Activated CD4-positive, CD25-positive, alpha-beta regulatory T cell treated with anti-CD3 and anti-CD28 coated beads, Interleukin-2, amount 50 U/mL, for 72 hours (primary cell): Measurements from ENCODE around the gene SEPTIN10.
"Not testable (repeated sequence)": the region's sequence is repeated elsewhere in the genome, so short reads cannot be mapped to it uniquely, and the experiment has no call there.

Experiments
- DNase-seq: peaks from one replicate; pipeline ENCODE4 v3.0.0; 2021

The SEPTIN10 gene

DNA sequence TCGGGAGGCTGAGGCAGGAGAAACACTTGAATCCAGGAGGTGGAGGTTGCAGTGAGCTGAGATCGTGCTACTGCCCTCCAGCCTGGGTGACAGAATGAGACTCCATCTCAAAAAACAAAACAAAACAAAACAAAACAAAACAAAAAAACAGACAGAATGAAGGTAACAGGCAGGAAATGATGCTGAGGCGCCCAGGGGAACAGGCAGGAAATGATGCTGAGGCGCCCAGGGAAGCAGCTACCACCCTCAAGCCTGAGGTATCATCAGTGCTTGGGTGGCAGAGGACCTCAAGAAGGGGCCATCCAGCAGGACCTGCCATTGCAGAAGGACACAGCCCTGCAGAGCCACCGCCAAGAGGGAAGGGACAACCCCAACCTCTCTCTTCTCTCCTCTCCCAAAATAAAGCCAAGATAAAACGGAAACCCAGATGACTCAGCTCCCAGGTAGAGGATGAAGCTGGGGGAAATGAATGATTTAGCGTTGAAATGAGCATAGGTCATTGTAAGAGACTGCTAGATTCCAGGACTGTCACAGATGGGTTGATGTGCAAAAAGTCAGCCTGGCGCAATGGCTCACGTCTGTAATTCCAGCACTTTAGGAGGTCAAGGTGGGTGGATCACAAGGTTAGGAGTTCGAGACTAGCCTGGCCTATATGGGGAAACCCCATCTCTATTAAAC lies 19.7 kb upstream of the SEPTIN10 start:
- DNase-seq: no peak

DNA sequence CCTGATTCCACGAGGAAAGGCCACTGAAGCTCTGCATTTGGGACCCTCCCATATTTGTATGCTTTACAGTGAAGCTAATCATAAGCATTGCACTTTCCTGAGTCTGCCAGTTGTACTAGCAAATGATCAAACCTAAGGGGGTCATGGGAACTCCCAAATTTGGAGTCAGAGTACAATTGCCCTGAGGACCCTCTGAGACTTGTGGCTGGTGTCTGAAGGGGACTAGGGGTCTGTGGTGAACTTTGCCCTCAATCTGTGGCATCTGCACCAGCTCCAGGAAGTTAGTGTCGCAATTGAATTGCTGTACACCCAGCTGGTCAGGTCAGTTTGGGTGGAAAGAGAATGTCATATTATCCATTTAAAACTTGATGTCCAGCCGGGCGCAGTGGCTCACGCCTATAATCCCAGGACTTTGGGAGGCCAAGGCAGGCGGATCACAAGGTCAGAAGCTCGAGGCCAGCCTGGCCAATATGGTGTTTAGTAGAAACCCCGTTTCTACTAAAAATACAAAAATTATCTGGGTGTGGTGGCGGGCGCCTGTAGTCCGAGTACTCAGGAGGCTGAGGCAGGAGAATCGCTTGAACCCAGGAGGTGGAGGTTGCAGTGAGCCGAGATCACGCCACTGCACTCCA lies 18.5 kb upstream of the SEPTIN10 start:
- DNase-seq: no peak

DNA sequence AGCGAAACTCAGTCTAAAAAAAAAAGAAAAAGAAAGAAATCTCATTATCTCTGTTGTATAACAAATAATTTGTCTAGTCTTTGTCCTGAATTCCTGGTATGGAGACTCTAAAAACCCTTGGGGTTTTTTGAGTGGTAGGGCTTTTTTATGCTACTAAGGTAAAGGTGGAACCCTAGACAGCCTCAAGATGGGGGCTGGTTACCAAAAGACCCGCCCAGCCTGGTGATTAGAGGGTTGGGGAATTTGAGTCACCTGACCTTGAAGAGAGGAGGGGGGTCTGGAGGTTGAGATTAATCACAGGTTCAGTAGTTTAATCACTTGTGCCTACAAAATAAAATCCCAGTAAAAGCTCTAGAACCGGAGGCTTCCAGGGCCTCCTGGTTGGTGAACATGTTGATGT lies 18.0 kb upstream of the SEPTIN10 start:
- DNase-seq: no peak

DNA sequence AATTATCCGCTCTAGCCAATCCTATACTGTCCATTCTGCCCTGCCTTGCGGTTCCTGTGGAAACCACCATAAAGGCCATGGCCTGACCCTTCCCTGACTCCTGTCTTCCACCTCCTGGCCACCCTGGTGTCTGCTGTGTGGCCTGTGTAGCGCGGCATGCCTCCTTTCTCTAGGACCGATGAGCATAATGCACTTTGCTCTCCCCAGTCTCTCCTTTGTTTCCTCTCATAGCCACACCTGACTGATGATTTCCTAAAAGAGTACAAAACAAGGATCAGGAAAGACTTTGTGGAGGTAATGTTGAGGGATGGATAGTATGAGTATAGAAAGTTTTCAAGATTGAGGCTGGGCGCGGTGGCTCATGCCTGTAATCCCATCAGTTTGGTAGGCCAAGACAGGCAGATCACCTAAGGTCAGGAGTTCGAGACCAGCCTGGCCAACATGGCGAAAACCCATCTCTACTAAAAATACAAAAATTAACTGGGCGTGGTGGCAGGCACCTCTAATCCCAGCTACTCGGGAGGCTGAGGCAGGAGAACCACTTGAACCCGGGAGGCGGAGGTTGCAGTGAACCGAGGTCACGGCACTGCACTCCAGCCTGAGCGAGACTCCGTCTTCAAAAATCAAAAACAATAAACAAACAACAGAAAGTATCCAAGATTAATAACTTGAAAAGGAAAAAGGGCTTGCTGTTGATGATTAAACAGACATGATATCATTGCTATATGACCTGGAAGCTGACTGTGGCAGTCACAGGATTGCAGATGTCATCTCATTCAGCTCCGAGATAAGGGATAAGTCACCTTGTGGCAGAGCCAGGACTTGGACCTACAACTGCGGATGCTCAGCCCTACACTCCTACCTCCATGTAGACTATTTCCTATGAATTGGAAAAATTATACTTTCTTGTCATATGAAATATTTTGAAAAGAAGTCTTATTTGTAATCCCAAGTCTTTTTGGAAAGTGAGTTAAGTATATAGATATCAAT lies 17.0 kb upstream of the SEPTIN10 start:
- no peak for DNase-seq

DNA sequence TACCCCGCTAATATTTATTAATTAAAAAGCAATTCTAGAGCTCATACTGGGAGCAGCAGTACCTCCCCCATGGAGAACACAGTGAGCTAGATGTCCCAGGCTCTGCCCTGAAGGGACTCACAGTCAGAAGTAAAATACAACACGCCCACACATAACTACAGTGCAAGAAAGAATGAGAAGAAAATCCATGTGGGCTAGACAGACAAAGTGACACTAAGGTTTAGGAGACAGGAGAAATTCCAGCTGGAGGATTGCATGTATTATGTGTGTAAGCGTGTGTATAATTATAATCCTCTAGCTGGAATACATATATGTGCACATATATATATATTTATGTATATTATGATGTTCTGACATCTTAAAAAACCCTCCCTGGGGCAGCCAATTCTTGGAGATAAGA lies 16.1 kb upstream of the SEPTIN10 start:
- no peak for DNase-seq

DNA sequence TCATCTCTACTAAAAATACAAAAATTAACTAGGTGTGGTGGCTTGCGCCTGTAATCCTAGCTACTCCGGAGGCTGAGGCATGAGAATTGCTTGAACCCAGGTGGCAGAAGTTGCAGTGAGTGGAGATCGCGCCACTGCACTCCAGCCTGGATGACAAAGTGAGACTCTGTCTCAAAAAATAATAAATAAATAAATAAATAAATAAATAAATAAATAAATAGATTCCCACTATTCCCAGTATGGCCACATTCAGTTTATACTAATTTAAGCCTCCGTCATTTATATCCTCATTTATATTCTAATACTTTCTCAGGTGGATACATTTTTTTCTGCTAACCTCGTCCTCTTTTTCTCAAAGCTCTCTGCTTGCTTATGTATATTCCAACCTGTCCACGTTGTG lies 14.6 kb upstream of the SEPTIN10 start:
- DNase-seq: not testable (repeated sequence)

DNA sequence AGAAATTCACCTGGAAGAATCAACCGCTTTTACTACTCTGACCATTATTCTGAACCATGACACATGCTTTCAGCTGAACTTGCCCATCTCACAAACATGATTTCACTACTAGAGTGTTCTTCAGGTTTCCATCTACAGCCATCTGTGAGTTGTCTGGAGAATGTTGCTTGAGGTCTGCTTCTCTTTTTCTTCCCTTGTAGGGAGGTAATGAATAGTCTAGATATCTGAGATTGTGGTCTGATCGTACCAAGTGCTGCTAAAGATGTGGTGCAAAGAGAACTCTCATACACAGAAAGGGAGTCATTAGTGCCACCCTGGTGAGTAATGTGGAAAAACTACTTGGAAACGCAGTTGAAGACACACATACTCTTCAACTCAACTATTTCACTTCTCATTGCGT lies 10.6 kb upstream of the SEPTIN10 start:
- no peak for DNase-seq

DNA sequence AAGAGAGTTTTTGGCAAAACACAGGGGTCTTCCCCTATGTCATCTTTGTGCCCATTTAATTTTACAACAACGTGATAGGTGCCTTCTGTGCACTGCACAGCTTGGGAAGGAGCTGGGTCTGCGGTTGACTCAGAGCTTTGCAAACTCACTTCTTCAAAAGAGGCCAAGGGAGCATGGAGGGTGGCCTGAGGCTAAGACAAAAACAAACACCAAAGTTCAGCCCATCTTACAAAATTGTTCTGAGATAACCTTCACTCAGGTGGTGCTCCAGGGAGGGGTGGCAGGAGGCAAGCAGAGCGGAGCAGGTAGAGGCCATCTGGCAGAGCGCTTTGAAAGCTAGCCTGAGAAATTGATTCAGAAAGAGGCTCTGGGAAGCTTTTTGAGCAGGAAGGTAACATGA lies 10.2 kb upstream of the SEPTIN10 start:
- DNase-seq: no peak

DNA sequence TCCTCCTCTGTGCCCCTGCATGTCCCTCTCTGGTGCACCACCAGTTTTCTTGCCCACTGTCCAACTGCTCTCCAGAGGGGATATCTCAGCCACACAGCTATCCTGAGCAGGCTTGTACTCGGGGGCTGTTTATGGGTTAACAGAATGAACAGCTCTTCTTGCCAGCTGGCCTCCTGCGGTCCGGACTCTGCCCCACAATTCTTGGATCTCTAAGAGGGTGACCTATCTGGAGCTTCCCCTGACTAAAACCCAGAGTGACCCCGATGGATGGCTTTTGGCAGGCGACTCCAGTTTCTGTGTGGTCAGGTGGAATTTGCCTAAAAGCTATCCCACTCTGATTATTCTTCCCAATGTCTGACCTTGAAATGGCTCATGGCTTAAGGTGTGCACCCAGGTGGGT lies 9.5 kb upstream of the SEPTIN10 start:
- no peak for DNase-seq

DNA sequence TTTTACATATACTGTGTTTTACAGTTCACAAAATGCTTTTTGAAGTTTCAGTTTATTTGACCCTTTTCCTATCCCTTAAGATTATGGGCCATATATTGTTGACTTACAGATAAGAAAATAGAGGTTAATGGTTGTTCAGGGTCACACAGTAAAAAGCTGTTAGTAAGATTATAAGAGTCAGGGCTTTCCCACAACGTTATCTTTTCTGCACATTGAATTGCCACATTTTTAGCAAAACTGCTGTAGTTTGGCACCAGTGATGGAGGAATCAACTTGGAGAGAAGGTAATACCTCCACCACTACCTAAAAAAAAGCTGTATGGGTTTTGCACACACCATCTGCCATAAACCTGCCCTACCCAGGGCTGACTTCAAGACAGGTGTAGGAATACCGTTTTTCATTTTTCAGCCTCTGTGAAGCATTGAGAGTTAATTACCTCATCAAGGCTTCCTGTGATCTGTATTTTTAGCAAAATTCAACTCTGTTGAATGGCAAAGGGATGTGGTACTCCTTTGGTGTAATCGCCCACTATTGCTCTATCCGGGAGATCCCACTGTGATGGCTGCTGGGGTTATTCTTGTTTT lies 5.4 kb upstream of the SEPTIN10 start:
- no peak for DNase-seq

DNA sequence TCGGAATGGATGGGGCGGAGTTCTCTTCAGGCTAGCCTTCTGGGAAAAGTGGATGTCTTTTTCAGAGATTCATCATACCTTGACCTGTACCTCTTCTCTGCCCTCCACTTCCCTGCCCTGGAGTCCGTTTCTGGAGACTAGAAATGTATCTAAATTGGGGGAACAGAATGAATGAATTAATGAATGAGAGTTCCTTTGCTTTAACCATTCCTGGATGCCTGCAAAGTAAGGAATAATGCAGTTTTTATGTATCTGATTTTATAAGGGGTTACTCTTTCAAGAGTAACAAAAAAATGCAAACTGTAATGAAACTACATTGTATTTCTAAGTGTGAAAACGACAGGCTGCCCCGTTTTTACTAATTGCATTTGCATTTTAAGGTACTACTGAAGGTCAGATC lies 2.4 kb upstream of the SEPTIN10 start:
- DNase-seq: no peak

DNA sequence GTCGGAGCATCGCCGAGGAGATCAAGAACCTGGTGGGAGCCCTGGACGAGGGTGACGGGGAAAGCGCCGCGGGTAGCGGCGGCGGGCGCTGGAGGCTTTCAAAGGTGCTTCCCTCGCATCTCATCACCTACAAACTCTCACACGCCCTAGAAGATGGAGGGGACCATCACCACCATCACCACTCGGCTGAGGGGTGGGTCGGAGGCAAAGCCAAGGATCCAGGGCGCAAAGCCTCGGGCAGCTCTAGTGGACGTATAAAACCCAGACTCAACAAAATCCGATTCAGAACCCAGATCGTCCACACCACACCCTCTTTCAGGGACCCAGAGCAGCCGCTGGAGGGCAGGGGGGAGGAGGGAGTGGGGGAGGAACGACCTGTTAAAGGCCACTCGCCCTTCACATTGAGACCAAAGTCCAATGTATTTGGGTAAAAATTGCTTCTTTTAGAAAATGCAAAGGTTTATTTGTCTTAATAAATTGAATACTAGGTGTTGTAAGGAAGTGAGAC lies 1.9 kb upstream of the SEPTIN10 start:
- DNase-seq: no peak

DNA sequence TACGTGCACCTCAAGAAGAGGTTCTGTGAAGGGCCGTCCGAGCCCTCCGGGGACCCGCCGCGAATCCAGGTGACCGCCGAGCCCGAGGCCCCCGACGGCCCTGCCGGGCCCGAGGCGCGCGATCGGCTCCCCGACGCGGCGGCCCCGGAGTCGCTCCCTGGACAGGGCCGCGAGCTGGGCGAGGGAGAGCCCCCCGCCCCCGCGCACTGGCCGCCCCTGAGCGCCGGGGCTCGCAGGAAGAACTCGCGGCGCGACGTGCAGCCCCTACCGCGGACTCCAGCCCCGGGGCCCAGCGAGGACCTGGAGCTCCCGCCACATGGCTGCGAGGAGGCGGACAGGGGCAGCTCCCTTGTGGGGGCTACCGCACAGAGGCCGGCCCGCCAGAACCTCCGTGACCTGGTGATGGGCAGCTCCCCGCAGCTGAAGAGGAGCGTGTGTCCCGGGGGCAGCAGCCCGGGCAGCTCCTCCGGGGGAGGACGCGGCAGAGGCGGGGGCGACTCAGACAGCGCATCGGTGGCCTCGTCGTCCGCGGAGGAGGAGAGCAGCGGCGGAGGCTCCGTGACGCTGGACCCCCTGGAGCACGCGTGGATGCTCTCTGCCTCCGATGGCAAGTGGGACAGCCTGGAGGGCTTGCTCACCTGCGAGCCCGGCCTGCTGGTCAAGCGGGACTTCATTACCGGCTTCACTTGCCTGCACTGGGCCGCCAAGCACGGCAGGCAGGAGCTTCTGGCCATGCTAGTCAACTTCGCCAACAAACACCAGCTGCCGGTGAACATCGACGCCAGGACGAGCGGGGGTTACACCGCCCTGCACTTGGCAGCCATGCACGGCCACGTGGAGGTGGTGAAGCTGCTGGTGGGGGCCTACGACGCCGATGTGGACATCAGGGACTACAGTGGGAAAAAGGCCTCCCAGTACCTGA lies 1.2 kb upstream of the SEPTIN10 start:
- peak; percentile 31 for DNase-seq

DNA sequence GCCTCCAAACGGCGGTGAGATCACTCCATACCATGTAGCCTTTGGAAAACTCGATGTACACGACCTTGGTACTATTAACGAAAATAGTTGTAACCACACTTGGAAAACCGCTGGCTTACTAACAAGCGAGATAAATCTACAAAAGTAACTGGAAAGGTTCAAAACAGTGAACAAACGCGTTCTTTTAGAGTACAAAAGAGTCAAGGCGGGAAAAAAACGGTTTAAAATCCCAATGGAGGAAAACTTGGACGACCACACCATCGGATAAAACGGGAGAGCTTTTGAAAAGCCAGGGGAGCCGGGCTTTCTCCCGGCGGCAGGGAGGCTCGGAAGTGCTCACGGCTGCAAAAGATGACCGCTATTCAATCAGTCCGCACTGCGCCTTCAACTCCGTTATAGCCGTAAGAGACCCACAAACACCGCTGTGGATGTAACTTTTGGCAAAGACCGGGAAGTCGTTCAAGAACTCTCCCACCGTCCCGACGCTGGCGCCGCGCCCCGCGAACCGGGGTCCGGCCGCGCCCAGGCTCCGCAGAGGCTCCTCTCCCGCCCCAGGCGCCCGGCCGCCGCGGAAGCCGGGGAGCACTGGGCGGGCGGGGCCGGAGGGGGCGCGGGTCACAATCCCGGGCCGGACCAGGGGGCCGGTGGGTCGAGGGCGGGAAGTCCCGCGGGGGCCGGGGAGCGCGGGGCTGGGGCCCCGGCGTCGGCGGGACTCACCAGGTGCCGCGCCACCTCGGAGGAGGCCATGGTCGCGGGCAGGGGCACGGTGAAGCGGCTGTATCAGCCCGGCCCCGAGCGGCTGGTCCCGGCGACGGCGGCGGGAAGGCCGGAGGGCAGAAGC lies 465 bp downstream of the SEPTIN10 start:
- DNase-seq: peak; percentile 32

DNA sequence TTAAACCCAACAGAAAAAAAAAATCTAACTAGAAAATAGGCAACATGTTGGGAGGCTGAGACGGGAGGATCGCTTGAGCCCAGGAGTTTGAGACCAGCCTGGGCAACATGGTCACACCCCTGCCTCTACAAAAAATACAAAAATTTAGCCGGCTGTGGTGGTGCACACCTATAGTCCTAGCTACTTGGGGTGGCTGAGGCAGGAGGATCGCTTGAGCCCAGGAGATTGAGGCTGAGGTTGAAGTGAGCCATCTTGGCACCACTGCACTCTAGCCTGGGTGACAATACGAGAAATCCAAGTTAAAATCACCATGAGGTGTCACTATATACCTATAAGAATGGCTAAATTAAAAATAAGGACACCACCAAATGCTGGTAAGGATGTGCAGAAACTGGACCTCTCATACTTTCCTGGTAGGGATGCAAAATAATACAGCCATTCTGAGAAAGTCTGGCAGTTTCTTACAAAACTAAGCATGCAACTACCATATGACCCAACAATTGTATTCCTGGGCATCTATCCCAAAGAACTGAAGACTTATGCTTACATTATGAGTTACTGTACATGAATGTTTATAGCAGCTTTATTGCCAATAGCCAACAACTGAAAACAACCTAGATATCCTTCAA lies 2.2 kb downstream of the SEPTIN10 start:
- no peak for DNase-seq

DNA sequence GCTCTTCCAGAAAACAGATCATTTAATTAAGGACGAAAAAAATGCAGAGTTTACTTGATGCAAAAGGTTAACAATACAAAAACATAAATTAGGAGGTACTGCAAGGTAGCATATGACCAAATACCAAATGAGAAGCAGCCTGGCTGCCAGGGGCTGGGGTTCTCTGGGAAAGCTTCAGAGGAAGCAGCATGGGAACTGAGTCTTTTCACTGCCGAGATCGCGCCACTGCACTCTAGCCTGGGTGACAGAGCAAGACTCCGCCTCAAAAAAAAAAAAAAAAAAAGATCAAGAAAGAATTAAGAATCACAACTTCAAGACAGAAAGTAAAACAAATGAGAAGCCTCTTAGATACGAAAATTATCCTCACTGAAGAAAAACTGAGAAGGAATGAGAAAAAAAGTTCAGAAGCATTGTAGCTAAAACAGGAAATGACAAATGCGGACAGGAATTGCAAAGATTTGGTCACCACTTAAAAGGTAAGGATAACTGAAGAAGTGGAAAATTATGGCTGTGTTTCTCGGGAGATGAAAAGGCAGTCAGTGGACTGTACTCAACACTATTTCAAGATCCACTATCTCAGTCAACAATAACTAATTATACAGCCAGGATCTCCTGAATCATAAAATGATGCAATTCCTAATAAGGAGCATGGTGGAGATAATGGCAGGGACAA lies 4.3 kb downstream of the SEPTIN10 start:
- DNase-seq: no peak

DNA sequence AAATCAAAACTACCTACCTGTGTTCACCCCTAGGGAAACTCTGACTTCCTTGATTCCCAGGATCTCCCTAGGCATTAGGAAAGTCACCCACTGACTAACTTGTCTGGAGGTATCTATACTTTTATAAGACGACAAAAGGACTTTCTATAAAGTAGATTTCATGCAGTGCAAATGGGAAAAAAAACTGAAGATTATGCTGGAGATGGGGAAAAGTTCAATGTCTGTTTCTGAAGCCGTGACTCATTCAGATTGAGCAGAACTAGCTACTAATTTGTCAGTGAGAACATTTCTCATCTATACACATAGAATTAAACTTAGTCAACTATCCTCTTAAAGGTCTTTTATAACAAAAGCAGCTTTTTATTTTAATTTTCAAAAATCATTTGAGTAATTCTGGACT lies 6.0 kb downstream of the SEPTIN10 start:
- DNase-seq: no peak

DNA sequence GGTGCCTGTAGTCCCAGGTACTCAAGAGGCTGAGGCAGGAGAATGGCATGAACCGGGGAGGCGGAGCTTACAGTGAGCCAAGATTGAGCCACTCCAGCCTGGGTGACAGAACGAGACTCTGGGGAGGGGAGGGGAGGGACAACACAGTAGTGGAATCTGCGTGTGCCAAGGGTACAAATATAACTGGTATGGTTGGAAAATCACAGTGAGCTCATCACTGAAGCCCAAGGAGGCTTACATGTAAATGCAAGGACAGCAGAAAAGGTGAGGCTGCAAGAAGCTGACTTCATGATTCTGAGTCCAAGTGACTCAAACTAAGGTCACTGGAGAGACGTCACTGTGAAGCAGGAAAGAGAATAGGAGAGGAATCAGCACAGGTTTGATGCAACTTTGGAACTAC lies 9.2 kb downstream of the SEPTIN10 start:
- no peak for DNase-seq

DNA sequence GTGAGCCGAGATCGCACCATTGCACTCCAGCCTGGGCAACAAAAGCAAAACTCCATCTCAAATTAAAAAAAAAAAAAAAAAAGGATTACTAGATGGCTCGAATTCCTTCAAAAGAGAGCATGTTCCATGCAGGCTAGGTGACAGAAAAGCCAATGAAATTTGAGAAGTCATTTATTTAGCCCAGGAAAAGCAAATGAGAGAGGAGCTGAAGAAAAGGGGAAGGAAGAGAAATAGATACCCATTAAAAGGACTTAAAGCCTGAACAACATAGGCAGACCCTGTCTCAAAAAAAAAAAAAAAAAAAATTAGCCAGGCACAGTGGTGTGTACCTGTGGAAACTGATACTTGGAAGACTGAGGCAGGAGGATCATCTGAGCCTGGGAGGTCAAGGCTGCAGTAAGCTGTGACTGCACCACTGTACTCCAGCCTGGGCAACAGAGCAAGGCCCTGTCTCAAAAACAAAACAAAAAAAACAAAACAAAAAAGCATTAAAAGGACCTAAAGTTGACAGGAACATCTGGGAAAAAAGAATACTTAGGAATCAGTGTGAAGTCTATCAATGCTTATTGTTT lies 11.1 kb downstream of the SEPTIN10 start:
- no peak for DNase-seq

DNA sequence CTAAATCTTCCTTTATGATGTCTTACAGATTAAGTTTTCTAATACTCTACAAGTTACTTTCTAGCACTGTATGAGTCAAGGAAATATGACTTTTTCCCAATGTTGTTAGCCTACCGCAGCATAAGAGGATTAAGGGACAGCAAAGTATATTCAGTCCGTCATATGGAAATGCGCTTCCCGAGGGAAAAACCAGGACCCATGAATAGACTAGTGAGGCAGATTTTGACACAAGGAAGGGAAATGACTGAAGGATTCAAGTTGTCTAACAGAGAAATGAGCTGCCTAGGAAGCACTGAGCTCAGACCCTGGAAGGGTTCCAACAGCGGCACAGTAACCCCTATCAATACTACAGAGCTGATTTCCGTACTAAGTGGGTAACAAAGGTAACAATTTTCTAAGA lies 12.0 kb downstream of the SEPTIN10 start:
- DNase-seq: no peak
